ENCODE results near the gene PLD2.

- TF ChIP-seq POLR2A (conservative IDR thresholded peaks at IDR 0.05) (no peak), GATAD2B (IDR thresholded peaks at IDR 0.05; ENCODE audit: borderline replicate concordance) (no peak), ATF2 (CRISPR knock-in tag; IDR thresholded peaks at IDR 0.05) (no peak), HMG20B (CRISPR knock-in tag; IDR thresholded peaks at IDR 0.05) (no peak), ZNF3 (CRISPR knock-in tag; IDR thresholded peaks at IDR 0.05) (no peak), ZNF232 (CRISPR knock-in tag; IDR thresholded peaks at IDR 0.05) (no peak), CTBP1 (IDR thresholded peaks at IDR 0.05; ENCODE audit: borderline replicate concordance) (no peak), CTCF (IDR thresholded peaks at IDR 0.05 in 2 of 3, conservative IDR thresholded peaks at IDR 0.05 in 1 of 3; ENCODE audit: insufficient read depth in 2 of 3, low read depth in 1 of 3, low read length in 3 of 3) (no peak), NCOR1 (IDR thresholded peaks at IDR 0.05) (no peak), NFRKB (IDR thresholded peaks at IDR 0.05; ENCODE audit: low read depth) (no peak), HMG20A (CRISPR knock-in tag; conservative IDR thresholded peaks at IDR 0.05) (no peak), SMARCC2 (IDR thresholded peaks at IDR 0.05; ENCODE audit: low read depth) (no peak)
These were observed 47.2 kb downstream of the PLD2 start for GRCh38 chr17:4854111-4854681.
